ENCODE measurements around the gene SLITRK1.

GRCh38 chr13:83879431-83880171, 2.7 kb downstream of the SLITRK1 start:
- TF ChIP-seq CTCF (IDR thresholded peaks at IDR 0.05; ENCODE audit: low read length) (no peak), EZH2 (IDR thresholded peaks at IDR 0.05; ENCODE audit: borderline replicate concordance, low read length) (no peak)

Measured in OCI-LY1 (cell line).